ENCODE results near the gene ABCD4.

The ABCD4 gene

GRCh38 chr14:74240794-74241651 is 61.7 kb downstream of the ABCD4 start (continued):
- TF ChIP-seq ZNF561 (tag by site-specific recombination; IDR thresholded peaks at IDR 0.05; ENCODE audit: borderline replicate concordance) = no peak
- TF ChIP-seq ZNF544 (tag by site-specific recombination; IDR thresholded peaks at IDR 0.05) = no peak

GRCh38 chr14:74239848-74240793 is 62.6 kb downstream of the ABCD4 start:
- ChIA-PET POLR2A (no interaction called here), CTCF (interaction anchor here (0.8 to 0.9 kb wide), 3 partner anchors 11 to 91 kb away, joined by 3 to 5 read pairs (median 3); no protein-coding TSS in a partner anchor)
- Histone ChIP-seq H3K4me3 (ENCODE audit: low read depth, low read length) (no peak overlapping the region), H3K36me3 (ENCODE audit: control insufficient read depth in 2 of 2, insufficient read depth in 1 of 2, low read length in 2 of 2) (no peaks in the 10 kb centered on the region), H3K4me1 (ENCODE audit: control insufficient read depth, insufficient read depth, low read length) (no peaks in the 10 kb centered on the region), H3K9me3 (ENCODE audit: control insufficient read depth, insufficient read depth, low read depth, low read length) (no peaks in the 10 kb centered on the region), H3K27ac (ENCODE audit: extremely low read depth, low read depth, low read length) (no peak overlapping the region)
- TF ChIP-seq ZNF350 (tag by site-specific recombination; IDR thresholded peaks at IDR 0.05) (no peak), ZNF548 (tag by site-specific recombination; IDR thresholded peaks at IDR 0.05) (no peak), SETDB1 (IDR thresholded peaks at IDR 0.05; ENCODE audit: insufficient read length, low read length) (no peak), ZNF155 (tag by site-specific recombination; IDR thresholded peaks at IDR 0.05) (no peak), ZNF423 (tag by site-specific recombination; IDR thresholded peaks at IDR 0.05) (no peak), ZNF518A (tag by site-specific recombination; conservative IDR thresholded peaks at IDR 0.05; ENCODE audit: low read depth) (no peak), ZNF324 (tag by site-specific recombination; IDR thresholded peaks at IDR 0.05) (no peak), ZNF560 (tag by site-specific recombination; IDR thresholded peaks at IDR 0.05; ENCODE audit: borderline replicate concordance) (no peak), ZNF214 (tag by site-specific recombination; IDR thresholded peaks at IDR 0.05; ENCODE audit: borderline replicate concordance) (no peak), ZNF174 (tag by site-specific recombination; IDR thresholded peaks at IDR 0.05) (no peak), ZNF24 (tag by site-specific recombination; IDR thresholded peaks at IDR 0.05) (no peak), KLF9 (tag by site-specific recombination; IDR thresholded peaks at IDR 0.05; ENCODE audit: low read depth) (no peak), ZSCAN4 (tag by site-specific recombination; IDR thresholded peaks at IDR 0.05) (no peak), ZNF843 (tag by site-specific recombination; IDR thresholded peaks at IDR 0.05) (no peak), ZNF394 (tag by site-specific recombination; IDR thresholded peaks at IDR 0.05; ENCODE audit: borderline replicate concordance) (no peak)
- TF ChIP-seq, protein P1, sequence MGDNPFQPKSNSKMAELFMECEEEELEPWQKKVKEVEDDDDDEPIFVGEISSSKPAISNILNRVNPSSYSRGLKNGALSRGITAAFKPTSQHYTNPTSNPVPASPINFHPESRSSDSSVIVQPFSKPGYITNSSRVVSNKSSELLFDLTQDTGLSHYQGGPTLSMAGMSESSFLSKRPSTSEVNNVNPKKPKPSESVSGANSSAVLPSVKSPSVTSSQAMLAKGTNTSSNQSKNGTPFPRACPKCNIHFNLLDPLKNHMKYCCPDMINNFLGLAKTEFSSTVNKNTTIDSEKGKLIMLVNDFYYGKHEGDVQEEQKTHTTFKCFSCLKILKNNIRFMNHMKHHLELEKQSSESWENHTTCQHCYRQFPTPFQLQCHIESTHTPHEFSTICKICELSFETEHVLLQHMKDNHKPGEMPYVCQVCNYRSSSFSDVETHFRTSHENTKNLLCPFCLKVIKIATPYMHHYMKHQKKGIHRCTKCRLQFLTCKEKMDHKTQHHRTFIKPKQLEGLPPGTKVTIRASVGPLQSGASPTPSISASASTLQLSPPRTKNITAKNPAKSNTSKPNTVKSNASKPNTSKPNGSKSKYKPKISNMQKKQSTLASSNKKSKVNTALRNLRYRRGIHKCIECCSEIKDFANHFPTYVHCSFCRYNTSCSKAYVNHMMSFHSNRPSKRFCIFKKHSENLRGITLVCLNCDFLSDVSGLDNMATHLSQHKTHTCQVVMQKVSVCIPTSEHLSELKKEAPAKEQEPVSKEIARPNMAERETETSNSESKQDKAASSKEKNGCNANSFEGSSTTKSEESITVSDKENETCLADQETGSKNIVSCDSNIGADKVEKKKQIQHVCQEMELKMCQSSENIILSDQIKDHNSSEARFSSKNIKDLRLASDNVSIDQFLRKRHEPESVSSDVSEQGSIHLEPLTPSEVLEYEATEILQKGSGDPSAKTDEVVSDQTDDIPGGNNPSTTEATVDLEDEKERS (tag by site-specific recombination; IDR thresholded peaks at IDR 0.05) = no peak

Data from HEK293 (cell line).